Left kidney (tissue), 2 donors: ENCODE measurements around the gene MRPL34. TPM values are rescaled to one million over a fixed set of nuclear protein-coding genes. Genes with fewer than 3 reads are reported as not detected.
"Not testable (repeated sequence)": the region's sequence is repeated elsewhere in the genome, so short reads cannot be mapped to it uniquely, and the experiment has no call there.

Experiments
- DNase-seq: peaks from one replicate; pipeline ENCODE4 v3.0.0-alpha.2; 2013
- polyA plus RNA-seq: library from polyadenylated mRNA; unstranded; fragments of 120-200 nt; gene quantifications from one replicate; pipeline ENCODE4 v1.2.1, GENCODE V29; 2013; ENCODE audit not compliant: insufficient read length

The MRPL34 gene
- polyA plus RNA-seq, 1 donor, result 43.5 TPM

GRCh38 chr19:17282488-17283125, 23.1 kb upstream of the MRPL34 start:
- DNase-seq, result peak; percentile 76

- DNase-seq, result no peak
These were observed 22.1 kb upstream of the MRPL34 start for GRCh38 chr19:17283504-17283996.

GRCh38 chr19:17285415-17286135, 20.1 kb upstream of the MRPL34 start:
- no peak for DNase-seq

- DNase-seq, result no peak
These were observed 19.4 kb upstream of the MRPL34 start for GRCh38 chr19:17286263-17286662.

GRCh38 chr19:17286752-17287151, 18.9 kb upstream of the MRPL34 start:
- DNase-seq, result no peak

- DNase-seq, result peak; percentile 77
These were observed 16.2 kb upstream of the MRPL34 start for GRCh38 chr19:17289489-17289888.

GRCh38 chr19:17292301-17293074, 13.2 kb upstream of the MRPL34 start:
- DNase-seq, result peak; percentile 71

- no peak for DNase-seq
These were observed 12.1 kb upstream of the MRPL34 start for GRCh38 chr19:17293605-17294004.

- no peak for DNase-seq
These were observed 11.4 kb upstream of the MRPL34 start for GRCh38 chr19:17294051-17294891.

- not testable (repeated sequence) for DNase-seq
These were observed 10.1 kb upstream of the MRPL34 start for GRCh38 chr19:17295551-17295950.

GRCh38 chr19:17296273-17296672, 9.4 kb upstream of the MRPL34 start:
- DNase-seq, result no peak

- DNase-seq, result no peak
These were observed 8.7 kb upstream of the MRPL34 start for GRCh38 chr19:17296976-17297375.

- no peak for DNase-seq
These were observed 4.6 kb upstream of the MRPL34 start for GRCh38 chr19:17300992-17301619.

GRCh38 chr19:17302391-17303166, 3.1 kb upstream of the MRPL34 start:
- DNase-seq, result no peak

- peak; percentile 94 for DNase-seq
These were observed 2.3 kb upstream of the MRPL34 start, which contains the start of gene ABHD8 for GRCh38 chr19:17303167-17303939. Gene ABHD8 (minus strand): TSS chr19:17303425. CDS start chr19:17301616, 1,809 bp downstream.

- DNase-seq, result no peak
These were observed 1.8 kb upstream of the MRPL34 start for GRCh38 chr19:17303940-17304267.

- DNase-seq, result no peak
These were observed 1.1 kb upstream of the MRPL34 start for GRCh38 chr19:17304386-17305215.

GRCh38 chr19:17305216-17305516, 506 bp upstream of the MRPL34 start:
- DNase-seq, result no peak

GRCh38 chr19:17306285-17306714, 628 bp downstream of the MRPL34 start:
- no peak for DNase-seq
